Activated effector memory CD4-positive, alpha-beta T cell treated with Interleukin-2 at 50 U/mL for 16 hours (primary cell): ENCODE data around the gene MSL3.
A peak's percentile ranks its signal among the peaks of the same experiment; 100 is the strongest.

Experiments
- DNase-seq: peaks from one replicate; pipeline ENCODE4 v3.0.0-alpha.2; 2020

MSL3 gene

GRCh38 chrX:11759461-11760311, 1.6 kb downstream of the MSL3 start:
- DNase-seq: peak; percentile 58

- DNase-seq: no peak
Measured at GRCh38 chrX:11760958-11761357, 2.9 kb downstream of the MSL3 start.

- no peak for DNase-seq
Measured at GRCh38 chrX:11764602-11765067, 6.6 kb downstream of the MSL3 start.

GRCh38 chrX:11765449-11765848, 7.4 kb downstream of the MSL3 start:
- DNase-seq: no peak

GRCh38 chrX:11766487-11766886, 8.4 kb downstream of the MSL3 start:
- no peak for DNase-seq

- DNase-seq: no peak
Measured at GRCh38 chrX:11768039-11768438, 10.0 kb downstream of the MSL3 start.

GRCh38 chrX:11770320-11770719, 12.3 kb downstream of the MSL3 start:
- no peak for DNase-seq

GRCh38 chrX:11778230-11778629, 20.2 kb downstream of the MSL3 start:
- no peak for DNase-seq

- DNase-seq: no peak
Measured at GRCh38 chrX:11781133-11781532, 23.1 kb downstream of the MSL3 start.

GRCh38 chrX:11781734-11782370, 23.8 kb downstream of the MSL3 start:
- DNase-seq: no peak

- DNase-seq: no peak
Measured at GRCh38 chrX:11784543-11784942, 26.5 kb downstream of the MSL3 start.

- no peak for DNase-seq
Measured at GRCh38 chrX:11786862-11787261, 28.8 kb downstream of the MSL3 start.

- DNase-seq: peak; percentile 38
Measured at GRCh38 chrX:11787564-11787963, 29.5 kb downstream of the MSL3 start.

GRCh38 chrX:11789809-11790208, 31.8 kb downstream of the MSL3 start:
- no peak for DNase-seq

- DNase-seq: no peak
Measured at GRCh38 chrX:11791090-11791489, 33.1 kb downstream of the MSL3 start.

GRCh38 chrX:11791537-11791936, 33.5 kb downstream of the MSL3 start:
- DNase-seq: no peak

- peak; percentile 9 for DNase-seq
Measured at GRCh38 chrX:11792461-11793421, 34.7 kb downstream of the MSL3 start.

GRCh38 chrX:11793734-11794133, 35.7 kb downstream of the MSL3 start:
- DNase-seq: no peak

- no peak for DNase-seq
Measured at GRCh38 chrX:11813341-11813740, 55.3 kb downstream of the MSL3 start.
